SK-N-DZ (cell line): ENCODE results near the gene DCST2.

ENCODE experiments used
- DNase-seq: peaks from one replicate; pipeline ENCODE4 v3.0.0-alpha.2; 2015; ENCODE audit warnings: low spot score

The DCST2 gene

DNA sequence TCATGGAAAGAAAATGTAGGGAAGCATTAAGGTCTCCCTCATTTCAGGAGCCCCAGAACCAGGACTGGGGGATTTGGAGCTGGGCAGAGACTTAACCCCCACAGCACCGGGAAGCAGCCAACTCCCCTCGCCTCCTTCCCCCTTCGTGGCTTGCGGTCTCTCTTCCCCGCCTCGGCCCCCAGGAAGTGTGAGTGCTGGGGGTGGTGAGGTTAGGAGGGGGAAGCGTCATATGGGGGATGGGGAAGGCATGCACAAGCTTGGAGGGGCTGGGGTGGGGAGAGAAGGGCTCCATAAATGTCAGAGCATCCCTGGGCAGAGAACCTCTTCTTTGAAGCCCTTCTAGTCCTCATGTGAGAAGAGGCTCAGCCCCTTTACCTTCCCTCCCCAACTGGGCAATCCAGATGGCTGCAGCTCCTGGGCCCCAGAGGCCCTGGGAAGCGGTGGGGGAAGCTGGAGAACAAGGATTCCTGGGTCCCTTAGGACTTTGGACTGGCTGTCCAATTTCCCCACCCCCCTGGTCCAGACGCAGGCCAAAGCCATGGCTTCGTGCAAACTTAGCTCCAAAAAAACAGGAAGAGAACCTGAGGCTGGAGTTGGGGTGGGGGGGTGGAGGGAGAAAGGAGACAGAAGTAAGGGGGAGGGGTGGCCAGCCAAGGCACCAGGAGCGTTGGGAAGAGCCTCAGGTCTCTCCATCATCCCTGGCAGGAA lies 23.2 kb downstream of the DCST2 start:
- no peak for DNase-seq

GRCh38 chr1:155009742-155010141 lies 23.8 kb downstream of the DCST2 start:
- no peak for DNase-seq

GRCh38 chr1:155009221-155009711 lies 24.3 kb downstream of the DCST2 start:
- no peak for DNase-seq

DNA sequence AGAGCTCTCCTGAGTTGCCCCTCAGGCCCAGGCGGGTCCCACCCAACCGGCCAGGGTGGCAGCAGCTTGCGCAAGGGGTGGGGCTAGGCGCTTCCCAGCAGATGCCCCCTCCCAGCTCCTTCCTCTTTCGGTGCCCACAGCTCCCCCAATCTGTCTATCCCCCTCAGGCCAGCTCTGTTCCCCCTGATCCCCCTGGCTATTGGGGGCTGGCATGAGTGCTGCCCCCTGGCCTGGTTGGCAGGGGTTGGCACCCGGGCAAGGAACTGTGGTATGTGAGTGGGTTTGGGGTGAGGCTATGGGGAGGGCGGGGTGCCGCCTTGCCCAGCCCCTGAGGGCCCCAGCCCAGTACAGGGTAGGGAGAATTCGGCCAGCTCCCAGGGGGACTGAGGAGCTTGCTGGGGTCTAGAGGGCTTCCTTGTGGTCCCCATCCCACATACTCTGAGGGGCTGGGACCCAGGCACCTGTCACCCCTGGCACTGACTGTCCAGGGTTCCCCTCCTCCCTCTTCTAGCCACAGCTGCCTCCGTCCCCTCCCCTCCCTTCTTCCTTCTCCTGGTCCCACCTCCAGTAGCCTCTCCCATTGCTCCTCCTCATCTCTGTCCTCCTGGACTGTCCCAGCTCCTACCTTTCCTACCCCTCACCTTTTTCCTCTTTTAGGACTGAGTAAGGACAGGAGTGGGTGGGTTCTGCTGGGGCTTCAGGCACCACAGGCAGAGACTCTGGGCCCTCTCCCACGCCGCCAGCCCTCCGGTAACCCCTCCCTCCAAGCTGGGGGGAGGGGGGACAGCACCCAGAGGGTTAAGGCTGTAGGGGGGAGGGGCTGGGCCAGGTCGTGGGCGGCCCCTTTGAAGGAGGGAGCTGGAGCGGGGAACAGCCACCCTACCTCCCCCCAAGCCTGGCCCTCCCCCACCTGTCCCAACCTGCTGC lies 25.3 kb downstream of the DCST2 start:
- DNase-seq, result no peak

- no peak for DNase-seq
Observed at GRCh38 chr1:155007251-155007828, 26.2 kb downstream of the DCST2 start.

- peak; percentile 68 for DNase-seq
Observed at GRCh38 chr1:155006601-155007101, 26.9 kb downstream of the DCST2 start.

DNA sequence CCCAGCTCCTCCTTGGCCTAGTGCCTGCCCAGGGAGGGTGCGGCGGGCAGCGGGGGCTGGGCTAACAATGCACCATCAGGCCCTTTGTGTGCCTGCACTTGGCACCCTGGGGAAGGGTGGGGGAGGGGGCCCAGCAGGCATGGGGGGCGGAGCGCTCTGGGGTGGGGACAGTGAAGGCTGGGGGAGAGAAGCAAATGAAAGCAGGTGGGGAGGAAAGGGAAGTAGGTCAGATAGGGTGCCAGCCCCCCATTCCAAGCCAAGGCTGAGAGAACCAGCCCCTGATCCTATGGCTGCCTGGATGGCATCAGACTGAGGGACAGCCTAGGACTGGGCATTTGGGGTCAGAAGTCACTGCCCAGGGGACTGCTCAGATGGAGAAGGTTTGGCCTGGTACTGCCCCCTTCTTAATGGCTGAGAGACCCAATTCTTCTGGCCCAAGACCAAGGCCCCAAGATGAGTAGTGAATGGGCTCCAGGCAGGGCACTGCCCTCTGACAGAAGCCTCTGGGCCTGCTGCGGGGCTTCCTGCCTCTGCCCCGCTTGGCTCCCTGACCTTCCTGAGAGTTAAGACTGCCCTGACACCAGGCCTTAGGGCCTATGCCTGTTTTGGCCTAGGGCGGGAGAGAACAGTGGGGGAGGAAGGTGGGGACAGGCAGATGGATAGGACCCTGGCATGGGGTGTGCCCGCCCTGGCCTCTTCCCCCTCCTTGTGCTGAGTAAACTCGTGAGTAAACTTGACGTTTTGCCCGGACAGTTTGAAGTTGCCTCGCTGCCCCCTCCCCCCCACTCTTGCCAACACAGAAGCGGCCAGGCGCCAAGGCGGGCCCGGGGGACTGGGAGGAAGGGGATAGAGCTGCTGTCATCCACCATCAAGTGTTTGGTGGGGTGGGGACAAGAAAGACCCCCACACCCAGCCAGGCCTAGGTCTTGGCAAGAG lies 28.2 kb downstream of the DCST2 start:
- DNase-seq, result no peak

DNA sequence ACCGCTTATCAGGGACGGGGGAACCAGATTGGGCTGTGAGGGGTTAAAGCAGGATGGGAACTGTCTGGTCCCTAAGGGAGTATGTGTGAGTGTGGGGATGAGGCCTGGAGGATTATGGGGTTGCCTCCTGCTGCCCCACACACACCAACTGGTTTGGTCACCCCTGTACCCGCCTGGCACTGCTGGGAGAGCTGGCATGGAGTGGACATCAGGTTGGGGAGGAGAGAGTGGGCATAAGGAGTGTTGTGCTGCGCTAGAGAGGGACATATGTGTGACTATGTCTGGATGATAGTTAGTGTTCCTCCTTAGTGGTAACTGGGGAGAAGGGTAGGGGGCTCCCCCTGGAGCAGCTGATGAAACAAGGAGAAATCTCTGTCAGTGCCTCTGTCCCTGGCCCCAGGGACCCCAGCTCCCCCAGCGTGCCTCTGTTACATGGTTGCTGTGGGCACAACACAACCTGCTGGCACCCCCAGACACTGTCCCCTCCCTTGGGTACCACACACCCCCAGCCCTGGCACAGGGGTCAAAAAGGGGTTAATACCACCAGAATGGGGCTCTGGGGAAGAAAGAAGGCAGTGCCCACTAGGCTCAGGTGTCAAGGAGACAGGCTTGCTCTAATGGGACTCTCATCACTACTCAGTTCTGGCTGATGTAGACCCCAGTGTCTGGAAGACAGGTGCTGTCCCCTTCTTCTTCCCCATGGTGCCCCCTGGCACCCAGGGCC lies 29.1 kb downstream of the DCST2 start:
- DNase-seq, result no peak

- DNase-seq, result no peak
Observed at GRCh38 chr1:155003766-155004351, 29.7 kb downstream of the DCST2 start.

DNA sequence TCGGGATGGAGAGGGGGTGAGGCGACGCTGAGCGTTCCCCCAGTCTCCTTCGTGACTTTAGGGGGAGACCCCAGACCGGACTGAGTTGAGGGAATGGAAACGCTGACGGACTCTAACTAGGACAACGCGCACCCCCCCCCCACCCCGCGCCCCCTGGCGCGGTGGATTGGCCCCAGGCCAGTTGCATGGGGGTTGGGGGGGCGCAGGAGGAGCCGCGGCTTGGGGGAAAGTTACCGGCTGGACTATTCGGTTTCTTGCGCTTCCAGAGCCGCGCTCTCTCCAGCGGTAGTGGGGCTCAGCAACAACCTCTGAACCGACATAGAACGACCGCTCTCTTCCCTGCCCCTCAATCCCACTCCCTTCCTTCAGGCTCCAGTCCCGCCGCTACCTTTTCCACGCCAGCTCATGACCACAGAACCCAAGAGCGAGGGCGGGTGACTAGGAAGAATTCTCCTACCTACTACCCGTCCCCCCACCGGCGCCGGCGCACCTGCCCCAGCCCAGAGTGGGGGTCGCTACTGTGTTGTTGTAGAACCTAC lies 30.3 kb downstream of the DCST2 start:
- DNase-seq, result no peak

DNA sequence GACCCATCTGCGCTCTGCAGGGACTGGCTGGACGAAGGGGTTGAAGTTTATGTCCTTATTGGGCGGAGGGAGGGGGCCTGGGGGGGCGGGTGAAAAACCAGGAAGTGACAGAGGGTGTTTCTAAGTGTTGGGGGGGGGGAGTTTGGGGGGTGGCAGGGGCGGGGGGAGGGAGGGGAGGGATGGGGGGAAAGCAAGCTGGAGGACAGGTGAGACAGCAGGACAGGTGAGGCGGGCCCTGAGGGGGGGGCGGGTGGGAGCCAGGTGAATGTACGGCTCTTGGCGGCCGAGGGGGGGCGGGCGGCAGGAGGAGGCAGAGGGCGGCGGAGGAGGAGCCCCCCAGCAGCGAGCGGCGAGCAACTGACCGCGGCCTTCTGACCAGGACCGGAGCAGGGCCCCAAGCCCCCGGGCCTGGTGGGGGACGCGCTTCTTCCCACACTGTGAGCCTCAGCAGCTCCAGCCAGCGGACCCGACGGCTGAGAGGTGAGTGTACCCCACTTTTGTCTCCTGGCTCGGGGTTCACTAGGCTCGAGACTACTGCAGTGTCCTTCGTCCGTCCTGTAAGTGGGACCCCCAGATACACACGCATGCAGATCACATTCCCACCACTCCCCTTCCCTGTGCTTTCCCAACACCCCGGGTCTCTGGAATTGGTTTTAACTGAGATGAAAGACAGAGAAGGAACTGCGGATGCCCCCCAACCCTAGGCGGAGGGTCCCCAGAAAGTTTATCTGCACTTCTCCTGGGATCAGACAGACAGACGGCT lies 30.9 kb downstream of the DCST2 start, which contains the start of gene ZBTB7B:
TSS of gene ZBTB7B (plus strand) at position 339 of the 763 bp plus-strand sequence. CDS start 11,859 bp downstream, outside the sequence.
- no peak for DNase-seq

- DNase-seq, result peak; percentile 99
Observed at GRCh38 chr1:155001675-155002463, 31.7 kb downstream of the DCST2 start.

GRCh38 chr1:155001425-155001674 lies 32.2 kb downstream of the DCST2 start:
- no peak for DNase-seq

DNA sequence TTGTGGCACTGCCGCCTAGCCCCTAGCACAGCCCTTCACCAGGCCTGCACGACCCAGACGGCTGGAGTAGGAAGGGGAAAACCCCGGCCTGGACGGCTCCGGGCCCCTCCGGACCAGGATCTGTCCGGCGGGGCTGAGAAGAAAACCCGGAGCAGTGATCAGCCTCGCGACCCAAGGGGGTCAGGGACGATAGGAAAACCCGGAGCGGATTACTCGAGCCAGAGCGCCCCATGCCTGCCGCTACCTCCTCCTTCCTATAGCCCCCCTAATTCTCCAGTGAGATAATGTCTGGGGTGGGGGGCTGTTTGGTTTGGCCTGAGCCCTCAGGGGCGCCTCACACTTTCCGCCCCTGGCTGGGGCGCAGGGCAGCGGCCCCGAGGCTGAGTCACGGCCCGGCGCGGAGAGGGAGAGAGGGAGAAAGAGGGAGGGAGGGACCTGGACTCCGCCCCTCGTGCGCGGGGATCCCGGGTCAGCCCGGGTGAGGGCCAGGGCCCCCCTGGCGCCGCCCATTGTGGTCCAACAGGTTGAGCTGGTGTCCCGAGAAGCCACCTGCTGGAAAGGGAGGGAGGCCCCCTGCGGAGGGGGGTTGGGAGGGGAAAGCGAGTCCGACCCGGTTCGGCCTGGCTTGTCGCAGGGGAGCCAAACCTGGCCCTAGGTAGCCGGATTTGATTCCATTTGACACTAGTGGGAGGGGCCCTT lies 32.7 kb downstream of the DCST2 start:
- peak; percentile 96 for DNase-seq

DNA sequence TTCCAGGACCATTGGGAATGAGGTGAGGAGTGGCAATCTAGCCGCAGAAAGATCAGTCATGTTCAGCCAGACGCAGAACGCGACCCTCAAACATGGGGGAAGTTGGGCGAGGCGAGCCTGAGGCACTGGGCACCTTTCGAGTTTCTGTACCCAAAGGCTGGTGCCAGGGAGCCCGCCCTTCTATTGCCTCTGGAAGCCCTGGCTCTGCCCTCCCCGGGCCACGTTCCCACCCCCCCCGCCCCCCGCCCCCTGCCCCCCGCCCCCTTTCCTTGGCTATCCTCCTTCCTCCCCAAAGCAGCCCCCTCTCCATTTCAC lies 33.2 kb downstream of the DCST2 start:
- DNase-seq, result peak; percentile 61

- peak; percentile 64 for DNase-seq
Observed at GRCh38 chr1:154999571-155000410, 33.8 kb downstream of the DCST2 start.
